ENCODE data around the gene RCVRN. TPM values are rescaled to one million over a fixed set of nuclear protein-coding genes. Genes with fewer than 3 reads are reported as not detected.

The RCVRN gene
- total RNA-seq, 4 donors from 2014 or later, result not detected

GRCh38 chr17:9878356-9878755, 26.7 kb downstream of the RCVRN start:
- no peak for DNase-seq
- Histone ChIP-seq H3K4me1 (peaks cover 0 to 13% (median 1%) of the 10 kb centered on the region in 4 donors), H3K4me3 (no peak overlapping the region), H3K9me3 (peaks cover 4 to 5% of the 10 kb centered on the region in 2 donors), H3K36me3 (no peaks in the 10 kb centered on the region), H3K27me3 (no peaks in the 10 kb centered on the region), H3K27ac (no peak overlapping the region)
- TF ChIP-seq EP300 (IDR thresholded peaks at IDR 0.05; ENCODE audit: low read depth), result no peak
- TF ChIP-seq POLR2A (IDR thresholded peaks at IDR 0.05), result no peak
- no peak for TF ChIP-seq POLR2AphosphoS5 (IDR thresholded peaks at IDR 0.05)
- TF ChIP-seq CTCF (IDR thresholded peaks at IDR 0.05), result no peak
- in situ Hi-C loops (cut with MboI; ENCODE audit: low pct_ligation_motif_present in 1 of 4, low pct_unique_long_range_greater_than_20kb in 1 of 4, low sequenced_read_pairs in 3 of 4), result loop anchor here in 1 of 4 donors (25.0 kb wide), 1 partner anchor 141 kb away; no protein-coding TSS in a partner anchor
- intact Hi-C loops (cut with DNase I; ENCODE audit: low total_unique reads), result no loop called here
- WGBS, 2 donors (ENCODE audit: low coverage in 1 of 2), result 74% methylated on average over 3 of the region's 3 CpGs; no CpG with 5 or more reads in 1 of the 2 donors

DNA sequence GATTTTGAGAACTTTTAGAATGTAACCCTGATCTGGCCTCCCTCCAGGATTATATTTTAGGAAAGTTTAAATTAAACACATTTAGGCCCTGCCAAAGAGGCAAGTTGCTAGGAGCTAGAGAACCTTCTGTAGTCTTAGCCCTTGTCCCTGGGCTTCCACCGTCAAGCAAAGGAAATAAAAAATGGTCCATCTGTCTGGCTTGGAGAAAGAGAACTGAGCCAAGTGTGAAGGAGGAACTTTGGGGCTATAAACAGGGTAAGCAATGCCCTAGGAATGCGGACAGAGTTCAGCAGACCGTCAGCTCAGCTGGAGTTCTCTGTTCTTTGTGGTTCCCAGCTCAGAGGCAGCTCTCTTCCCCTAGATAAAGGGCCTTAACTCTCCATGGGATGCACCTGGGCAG, 29.6 kb downstream of the RCVRN start:
- Histone ChIP-seq H3K27ac (peak overlapping the region; percentile 19 to 58 (median 41)), H3K9me3 (no peaks in the 10 kb centered on the region), H3K4me3 (no peak overlapping the region), H3K36me3 (no peaks in the 10 kb centered on the region), H3K27me3 (no peaks in the 10 kb centered on the region), H3K4me1 (peaks cover 0 to 13% (median 1%) of the 10 kb centered on the region in 4 donors)
- intact Hi-C loops (cut with DNase I; ENCODE audit: low total_unique reads), result no loop called here
- in situ Hi-C loops (cut with MboI; ENCODE audit: low pct_ligation_motif_present in 1 of 4, low pct_unique_long_range_greater_than_20kb in 1 of 4, low sequenced_read_pairs in 3 of 4), result loop anchor here in 1 of 4 donors (25.0 kb wide), 1 partner anchor 138 kb away; no protein-coding TSS in a partner anchor
- no peak for TF ChIP-seq EP300 (IDR thresholded peaks at IDR 0.05; ENCODE audit: low read depth)
- no peak for TF ChIP-seq POLR2A (IDR thresholded peaks at IDR 0.05)
- TF ChIP-seq CTCF (IDR thresholded peaks at IDR 0.05), result no peak
- peak in 1 of 3 donors; percentile 37 for TF ChIP-seq POLR2AphosphoS5 (IDR thresholded peaks at IDR 0.05)
- 0 to 19% methylated on average over 1 to 3 of the region's 3 CpGs for WGBS, 2 donors (ENCODE audit: low coverage in 1 of 2)
- no peak for DNase-seq

DNA sequence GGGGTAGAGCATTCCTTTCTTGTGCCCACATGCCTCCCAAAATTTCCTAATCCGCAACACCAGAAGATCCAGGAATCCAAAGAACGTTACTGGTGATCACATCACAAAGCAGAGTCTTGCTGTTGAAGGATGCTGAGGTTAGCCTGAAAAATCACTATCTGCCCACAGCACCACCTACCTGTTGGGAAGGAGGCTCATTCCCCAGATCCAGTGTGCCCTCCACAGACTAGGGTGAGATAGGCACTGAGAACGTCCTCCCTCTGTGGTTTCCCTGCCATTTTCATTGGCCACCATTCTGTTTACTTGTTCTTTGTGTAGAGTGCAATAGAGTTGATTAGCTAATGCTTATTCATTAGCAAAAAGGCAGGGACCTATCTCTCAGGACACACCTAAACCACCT, 30.3 kb downstream of the RCVRN start:
- DNase-seq, result no peak
- Histone ChIP-seq H3K36me3 (no peaks in the 10 kb centered on the region), H3K27ac (peak overlapping the region in 3 of 4 donors; percentile 19 to 58 (median 49)), H3K27me3 (no peaks in the 10 kb centered on the region), H3K9me3 (no peaks in the 10 kb centered on the region), H3K4me3 (no peak overlapping the region), H3K4me1 (peaks cover 0 to 13% (median 1%) of the 10 kb centered on the region in 4 donors)
- WGBS, 2 donors (ENCODE audit: low coverage in 1 of 2), result 90 to 100% methylated on average over 1 to 3 of the region's 3 CpGs
- in situ Hi-C loops (cut with MboI; ENCODE audit: low pct_ligation_motif_present in 1 of 4, low pct_unique_long_range_greater_than_20kb in 1 of 4, low sequenced_read_pairs in 3 of 4) (loop anchor here in 1 of 4 donors (25.0 kb wide), 1 partner anchor 137 kb away; no protein-coding TSS in a partner anchor), intact Hi-C loops (cut with DNase I; ENCODE audit: low total_unique reads) (no loop called here)
- no peak for TF ChIP-seq POLR2AphosphoS5 (IDR thresholded peaks at IDR 0.05)
- TF ChIP-seq CTCF (IDR thresholded peaks at IDR 0.05), result no peak
- no peak for TF ChIP-seq EP300 (IDR thresholded peaks at IDR 0.05; ENCODE audit: low read depth)
- TF ChIP-seq POLR2A (IDR thresholded peaks at IDR 0.05), result no peak

- peaks cover 0 to 13% (median 1%) of the 10 kb centered on the region in 4 donors for H3K4me1 ChIP-seq
- H3K4me3 ChIP-seq, result no peak overlapping the region
- no peak for DNase-seq
- no peaks in the 10 kb centered on the region for H3K27me3 ChIP-seq
- no peaks in the 10 kb centered on the region for H3K9me3 ChIP-seq
- in situ Hi-C loops (cut with MboI; ENCODE audit: low pct_ligation_motif_present in 1 of 4, low pct_unique_long_range_greater_than_20kb in 1 of 4, low sequenced_read_pairs in 3 of 4) (no loop called here), intact Hi-C loops (cut with DNase I; ENCODE audit: low total_unique reads) (no loop called here)
- no peaks in the 10 kb centered on the region for H3K36me3 ChIP-seq
- 62% methylated on average over 6 of the region's 6 CpGs; no CpG with 5 or more reads in 1 of the 2 donors for WGBS, 2 donors (ENCODE audit: low coverage in 1 of 2)
- H3K27ac ChIP-seq, result no peak overlapping the region
- TF ChIP-seq EP300 (IDR thresholded peaks at IDR 0.05; ENCODE audit: low read depth), result no peak
- TF ChIP-seq POLR2AphosphoS5 (IDR thresholded peaks at IDR 0.05), result no peak
- no peak for TF ChIP-seq POLR2A (IDR thresholded peaks at IDR 0.05)
- no peak for TF ChIP-seq CTCF (IDR thresholded peaks at IDR 0.05)
Observed at GRCh38 chr17:9872852-9873251, 32.2 kb downstream of the RCVRN start.

Data from transverse colon (tissue), 4 donors.